ENCODE data around the gene FHAD1.

DNA sequence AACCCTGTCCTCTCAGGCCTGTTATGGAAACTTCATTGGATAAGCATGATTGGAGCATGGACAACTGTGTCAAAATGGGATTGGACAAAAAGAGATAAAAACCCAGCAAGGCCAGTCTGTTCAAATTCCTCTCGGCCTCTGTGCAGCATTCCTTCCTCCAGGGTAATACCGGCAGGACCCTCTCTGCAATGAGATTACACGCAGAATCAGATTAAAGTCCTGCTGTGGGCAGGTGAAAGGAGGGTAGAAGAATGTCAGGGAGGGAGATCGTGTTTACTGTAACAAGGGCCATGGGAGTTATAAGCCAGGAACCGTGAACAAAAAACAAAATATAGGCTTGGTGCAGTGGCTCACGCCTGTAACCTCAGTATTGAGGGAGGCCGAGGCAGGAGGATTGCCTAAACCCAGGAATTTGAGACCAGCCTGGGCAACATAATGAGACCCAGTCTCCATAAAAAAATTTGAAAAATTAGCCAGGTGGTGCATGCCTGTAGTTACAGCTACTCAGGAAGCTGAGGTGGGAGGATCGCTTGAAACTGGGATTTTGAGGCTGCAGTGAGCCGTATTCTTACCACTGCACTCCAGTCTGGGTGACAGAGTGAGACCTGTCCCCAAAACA, 157.0 kb downstream of the FHAD1 start:
- no peak for TF ChIP-seq POLR2AphosphoS5 (IDR thresholded peaks at IDR 0.05; ENCODE audit: low read depth, low read length)
- TF ChIP-seq, protein P1, sequence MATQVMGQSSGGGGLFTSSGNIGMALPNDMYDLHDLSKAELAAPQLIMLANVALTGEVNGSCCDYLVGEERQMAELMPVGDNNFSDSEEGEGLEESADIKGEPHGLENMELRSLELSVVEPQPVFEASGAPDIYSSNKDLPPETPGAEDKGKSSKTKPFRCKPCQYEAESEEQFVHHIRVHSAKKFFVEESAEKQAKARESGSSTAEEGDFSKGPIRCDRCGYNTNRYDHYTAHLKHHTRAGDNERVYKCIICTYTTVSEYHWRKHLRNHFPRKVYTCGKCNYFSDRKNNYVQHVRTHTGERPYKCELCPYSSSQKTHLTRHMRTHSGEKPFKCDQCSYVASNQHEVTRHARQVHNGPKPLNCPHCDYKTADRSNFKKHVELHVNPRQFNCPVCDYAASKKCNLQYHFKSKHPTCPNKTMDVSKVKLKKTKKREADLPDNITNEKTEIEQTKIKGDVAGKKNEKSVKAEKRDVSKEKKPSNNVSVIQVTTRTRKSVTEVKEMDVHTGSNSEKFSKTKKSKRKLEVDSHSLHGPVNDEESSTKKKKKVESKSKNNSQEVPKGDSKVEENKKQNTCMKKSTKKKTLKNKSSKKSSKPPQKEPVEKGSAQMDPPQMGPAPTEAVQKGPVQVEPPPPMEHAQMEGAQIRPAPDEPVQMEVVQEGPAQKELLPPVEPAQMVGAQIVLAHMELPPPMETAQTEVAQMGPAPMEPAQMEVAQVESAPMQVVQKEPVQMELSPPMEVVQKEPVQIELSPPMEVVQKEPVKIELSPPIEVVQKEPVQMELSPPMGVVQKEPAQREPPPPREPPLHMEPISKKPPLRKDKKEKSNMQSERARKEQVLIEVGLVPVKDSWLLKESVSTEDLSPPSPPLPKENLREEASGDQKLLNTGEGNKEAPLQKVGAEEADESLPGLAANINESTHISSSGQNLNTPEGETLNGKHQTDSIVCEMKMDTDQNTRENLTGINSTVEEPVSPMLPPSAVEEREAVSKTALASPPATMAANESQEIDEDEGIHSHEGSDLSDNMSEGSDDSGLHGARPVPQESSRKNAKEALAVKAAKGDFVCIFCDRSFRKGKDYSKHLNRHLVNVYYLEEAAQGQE (IDR thresholded peaks at IDR 0.05; ENCODE audit: insufficient read depth in 1 of 2, low read depth in 2 of 2, low read length in 2 of 2), result no peak
